HAP-1 (cell line): ENCODE measurements around the gene ADH4.
"Not testable (repeated sequence)": the region's sequence is repeated elsewhere in the genome, so short reads cannot be mapped to it uniquely, and the experiment has no call there.

ENCODE experiments used
- DNase-seq, 2 experiments: peaks; one replicate each; pipeline ENCODE4 v3.0.0-alpha.2; 2016 to 2020; ENCODE audit warnings: low spot score in 2 of 2
- H3K27me3 ChIP-seq: fragments of 250-450 bp; sonication (Bioruptor Pico); 2 replicates; pipeline ENCODE4 v1.5.1; 2020; ENCODE audit warnings: low read depth, mild to moderate bottlenecking, moderate library complexity
- H3K36me3 ChIP-seq: fragments of 250-450 bp; sonication (Bioruptor Pico); replicated peaks from 2 replicates; pipeline ENCODE4 v1.5.1; 2020; ENCODE audit warnings: mild to moderate bottlenecking
- H3K4me1 ChIP-seq: fragments of 250-450 bp; sonication (Bioruptor Pico); 2 replicates; pipeline ENCODE4 v1.5.1; 2020; ENCODE audit warnings: mild to moderate bottlenecking
- H3K4me3 ChIP-seq: fragments of 250-450 bp; sonication (Bioruptor Pico); 2 replicates; pipeline ENCODE4 v1.5.1; 2020; ENCODE audit warnings: mild to moderate bottlenecking, moderate library complexity
- H3K9me3 ChIP-seq: fragments of 250-450 bp; sonication (Bioruptor Pico); 2 replicates; pipeline ENCODE4 v1.5.1; 2020; ENCODE audit warnings: mild to moderate bottlenecking, moderate library complexity
- in situ Hi-C: fragments of 300-500 bp; cut with MboI; formaldehyde crosslinking; loops from 3 replicates; pipeline ENCODE4 v1.14.3; 2020; ENCODE audit warnings: low sequenced_read_pairs, inconsistent platforms, mixed read lengths

ADH4 gene

GRCh38 chr4:99117876-99118693 is 26.0 kb downstream of the ADH4 start:
- peak in 1 of 2 experiments; percentile 36 for DNase-seq
- H3K9me3 ChIP-seq: no peaks in the 10 kb centered on the region
- H3K36me3 ChIP-seq: no peaks in the 10 kb centered on the region
- in situ Hi-C loops: no loop called here
- H3K4me3 ChIP-seq: no peak overlapping the region
- no peaks in the 10 kb centered on the region for H3K4me1 ChIP-seq
- no peaks in the 10 kb centered on the region for H3K27me3 ChIP-seq

- H3K4me1 ChIP-seq, H3K27me3 ChIP-seq, H3K4me3 ChIP-seq, in situ Hi-C loops, H3K36me3 ChIP-seq, H3K9me3 ChIP-seq: not testable (repeated sequence)
- DNase-seq: peak in 1 of 2 experiments; percentile 47
These were observed 26.8 kb downstream of the ADH4 start for GRCh38 chr4:99117122-99117841.

- H3K4me3 ChIP-seq, in situ Hi-C loops, H3K4me1 ChIP-seq, DNase-seq, H3K27me3 ChIP-seq, H3K9me3 ChIP-seq, H3K36me3 ChIP-seq: not testable (repeated sequence)
These were observed 34.8 kb downstream of the ADH4 start for GRCh38 chr4:99109286-99109685.

- Histone ChIP-seq H3K4me1 (no peaks in the 10 kb centered on the region), H3K27me3 (no peaks in the 10 kb centered on the region), H3K9me3 (no peaks in the 10 kb centered on the region), H3K4me3 (no peak overlapping the region), H3K36me3 (no peaks in the 10 kb centered on the region)
- DNase-seq: no peak
- in situ Hi-C loops: no loop called here
These were observed 39.9 kb downstream of the ADH4 start for GRCh38 chr4:99104153-99104552.

GRCh38 chr4:99103166-99103565 is 40.9 kb downstream of the ADH4 start:
- Histone ChIP-seq H3K27me3 (no peaks in the 10 kb centered on the region), H3K36me3 (no peaks in the 10 kb centered on the region), H3K4me1 (no peaks in the 10 kb centered on the region), H3K9me3 (no peaks in the 10 kb centered on the region), H3K4me3 (no peak overlapping the region)
- in situ Hi-C loops: no loop called here
- DNase-seq: no peak

GRCh38 chr4:99102634-99103033 is 41.5 kb downstream of the ADH4 start:
- H3K4me3 ChIP-seq: no peak overlapping the region
- no peak for DNase-seq
- H3K4me1 ChIP-seq: no peaks in the 10 kb centered on the region
- H3K9me3 ChIP-seq: no peaks in the 10 kb centered on the region
- in situ Hi-C loops: no loop called here
- no peaks in the 10 kb centered on the region for H3K36me3 ChIP-seq
- H3K27me3 ChIP-seq: no peaks in the 10 kb centered on the region

- H3K27me3 ChIP-seq: no peaks in the 10 kb centered on the region
- H3K36me3 ChIP-seq: no peaks in the 10 kb centered on the region
- in situ Hi-C loops: no loop called here
- no peaks in the 10 kb centered on the region for H3K4me1 ChIP-seq
- H3K4me3 ChIP-seq: no peak overlapping the region
- DNase-seq: no peak
- no peaks in the 10 kb centered on the region for H3K9me3 ChIP-seq
These were observed 43.2 kb downstream of the ADH4 start for GRCh38 chr4:99100876-99101275.

GRCh38 chr4:99099814-99100213 is 44.3 kb downstream of the ADH4 start:
- DNase-seq, H3K4me3 ChIP-seq, H3K9me3 ChIP-seq, H3K27me3 ChIP-seq, H3K4me1 ChIP-seq, in situ Hi-C loops, H3K36me3 ChIP-seq: not testable (repeated sequence)

GRCh38 chr4:99099311-99099710 is 44.8 kb downstream of the ADH4 start:
- DNase-seq: peak in 1 of 2 experiments; percentile 11
- Histone ChIP-seq H3K36me3 (no peaks in the 10 kb centered on the region), H3K4me1 (no peaks in the 10 kb centered on the region), H3K27me3 (no peaks in the 10 kb centered on the region), H3K4me3 (no peak overlapping the region), H3K9me3 (no peaks in the 10 kb centered on the region)
- in situ Hi-C loops: no loop called here

DNA sequence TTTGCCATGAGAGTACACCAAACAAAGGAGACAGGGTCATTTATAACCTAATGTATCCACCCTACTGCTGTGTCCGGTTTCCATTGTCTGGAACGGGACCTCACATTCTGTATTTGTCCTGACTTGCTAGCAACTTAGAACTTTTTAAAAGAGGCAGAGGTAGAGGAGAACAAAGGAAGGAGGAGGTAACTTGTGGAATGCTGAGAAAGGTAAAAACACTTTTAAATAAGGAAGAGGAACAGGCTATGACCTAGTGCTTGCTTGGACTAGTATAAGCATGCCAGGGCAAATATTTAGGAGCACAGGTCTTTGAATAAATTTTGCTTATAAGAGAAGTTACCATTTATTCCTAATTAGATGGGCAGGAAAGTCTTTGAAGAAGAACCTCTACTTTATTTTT is 52.3 kb downstream of the ADH4 start:
- H3K36me3 ChIP-seq, DNase-seq, H3K9me3 ChIP-seq, H3K27me3 ChIP-seq, in situ Hi-C loops, H3K4me3 ChIP-seq: not testable (repeated sequence)
- H3K4me1 ChIP-seq: peaks cover 20% of the 10 kb centered on the region

GRCh38 chr4:99091216-99091575 is 52.9 kb downstream of the ADH4 start:
- no peaks in the 10 kb centered on the region for H3K27me3 ChIP-seq
- in situ Hi-C loops: no loop called here
- H3K36me3 ChIP-seq: peaks cover 3% of the 10 kb centered on the region; the same call in 1 of the 2 replicates
- H3K4me3 ChIP-seq: no peak overlapping the region
- no peak for DNase-seq
- H3K4me1 ChIP-seq: peaks cover 20% of the 10 kb centered on the region
- H3K9me3 ChIP-seq: 0 out of 2 replicates have a peak, but pooled peaks cover 2% of the 10 kb centered on the region

DNA sequence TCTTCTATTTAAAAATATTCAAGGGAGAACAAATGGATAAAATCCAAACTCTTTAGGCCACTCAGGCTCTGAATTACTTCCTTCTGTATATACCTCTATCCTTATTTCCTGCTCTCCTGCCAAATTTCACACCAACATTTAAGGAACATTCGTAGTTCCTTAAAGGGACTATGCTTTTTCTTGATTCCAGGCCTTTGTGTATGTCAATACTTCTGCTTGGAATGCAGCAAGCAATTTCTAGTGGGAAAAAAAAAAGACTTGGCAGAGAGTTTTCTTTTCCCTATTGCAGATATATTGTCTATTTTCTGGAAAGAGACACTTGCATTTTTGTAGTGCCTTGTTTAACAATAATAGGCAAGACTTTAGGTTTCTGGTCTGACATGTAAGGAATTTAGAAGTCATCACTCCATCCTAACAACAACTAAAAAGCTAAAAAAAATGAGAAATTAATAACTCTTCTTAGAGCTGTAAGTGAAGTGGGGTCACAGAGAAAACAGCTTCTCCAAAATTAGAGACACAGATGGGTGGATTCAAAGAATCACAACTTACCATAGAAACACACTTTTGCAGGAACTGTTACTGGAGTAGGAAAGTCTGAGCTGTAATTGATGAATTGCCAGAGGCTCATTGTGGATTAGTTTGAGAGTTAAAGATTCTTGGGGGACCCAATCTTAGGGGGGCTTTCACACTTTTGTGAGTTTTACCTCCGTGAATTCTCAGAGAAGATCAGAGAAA is 53.4 kb downstream of the ADH4 start:
- DNase-seq: no peak
- Histone ChIP-seq H3K4me3 (peak overlapping the region; percentile 91; the same call in 1 of the 2 replicates), H3K36me3 (peaks cover 4% of the 10 kb centered on the region), H3K9me3 (0 out of 2 replicates have a peak, but pooled peaks cover 2% of the 10 kb centered on the region), H3K27me3 (no peaks in the 10 kb centered on the region), H3K4me1 (peaks cover 20% of the 10 kb centered on the region)
- in situ Hi-C loops: no loop called here

DNA sequence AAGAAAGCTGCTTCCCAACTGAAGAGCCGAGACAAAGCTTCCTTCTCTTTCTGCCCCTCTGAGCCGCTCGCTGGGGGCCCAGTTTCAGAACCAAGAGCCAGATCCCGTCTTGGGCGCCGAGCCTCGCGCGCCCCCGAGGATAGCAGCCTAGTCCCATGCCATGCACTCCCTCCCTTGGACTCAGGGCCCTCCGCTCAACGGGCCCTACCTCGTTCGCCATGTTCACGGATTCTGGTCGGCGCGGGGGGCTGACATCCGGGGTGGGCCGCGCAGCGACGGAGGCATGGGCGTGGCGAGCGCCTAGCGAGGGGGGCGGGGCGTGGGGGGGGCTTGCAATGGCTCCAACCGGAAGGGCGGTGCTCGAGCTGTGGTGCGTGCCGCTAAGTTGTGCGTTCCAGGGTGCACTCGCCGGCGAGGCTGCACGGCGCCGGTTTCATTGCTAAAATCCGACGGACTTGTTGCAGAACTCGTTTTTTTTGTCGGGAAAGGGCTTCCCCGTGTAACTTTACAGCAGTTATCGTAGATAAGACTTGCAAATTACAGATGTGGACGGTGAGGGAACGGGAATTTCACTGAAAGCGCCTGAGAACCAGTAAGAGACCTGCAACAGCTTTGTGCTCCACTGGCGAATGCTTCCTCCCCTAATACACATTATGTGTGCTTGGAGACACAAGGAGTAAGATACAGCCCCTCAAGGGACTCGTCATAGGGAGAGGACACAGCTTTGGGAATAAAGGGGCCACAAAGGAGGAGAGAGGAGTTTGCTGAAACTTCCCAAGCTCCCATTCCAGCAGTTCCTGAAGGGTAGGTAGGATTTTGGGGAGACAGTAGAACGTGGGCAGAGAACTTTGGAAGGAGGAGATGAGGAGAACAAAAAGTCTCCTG is 55.4 kb downstream of the ADH4 start, which contains the start of gene ADH5:
TSS of gene ADH5 (minus strand) at position 308 of the 885 bp plus-strand sequence. CDS start at position 220, 88 bp downstream.
- in situ Hi-C loops: no loop called here
- H3K27me3 ChIP-seq: no peaks in the 10 kb centered on the region
- H3K9me3 ChIP-seq: 0 out of 2 replicates have a peak, but pooled peaks cover 2% of the 10 kb centered on the region
- peak within 1 kb of the TSS; percentile 91 for H3K4me3 ChIP-seq
- peaks cover 20% of the 10 kb centered on the region for H3K4me1 ChIP-seq
- H3K36me3 ChIP-seq: peaks cover 24% of the 10 kb centered on the region
- DNase-seq: peak; percentile 79 to 92
